ENCODE results near the gene MAB21L1.

The MAB21L1 gene

GRCh38 chr13:35471706-35472322 lies 4.7 kb downstream of the MAB21L1 start:
- ATAC-seq, result peak; percentile 9
- TF ChIP-seq ESRRG (CRISPR knock-in tag; IDR thresholded peaks at IDR 0.05), result no peak
- TF ChIP-seq, protein P1, sequence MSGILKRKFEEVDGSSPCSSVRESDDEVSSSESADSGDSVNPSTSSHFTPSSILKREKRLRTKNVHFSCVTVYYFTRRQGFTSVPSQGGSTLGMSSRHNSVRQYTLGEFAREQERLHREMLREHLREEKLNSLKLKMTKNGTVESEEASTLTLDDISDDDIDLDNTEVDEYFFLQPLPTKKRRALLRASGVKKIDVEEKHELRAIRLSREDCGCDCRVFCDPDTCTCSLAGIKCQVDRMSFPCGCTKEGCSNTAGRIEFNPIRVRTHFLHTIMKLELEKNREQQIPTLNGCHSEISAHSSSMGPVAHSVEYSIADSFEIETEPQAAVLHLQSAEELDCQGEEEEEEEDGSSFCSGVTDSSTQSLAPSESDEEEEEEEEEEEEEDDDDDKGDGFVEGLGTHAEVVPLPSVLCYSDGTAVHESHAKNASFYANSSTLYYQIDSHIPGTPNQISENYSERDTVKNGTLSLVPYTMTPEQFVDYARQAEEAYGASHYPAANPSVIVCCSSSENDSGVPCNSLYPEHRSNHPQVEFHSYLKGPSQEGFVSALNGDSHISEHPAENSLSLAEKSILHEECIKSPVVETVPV (CRISPR knock-in tag; IDR thresholded peaks at IDR 0.05), result peak; percentile 4; the same call in 1 of the 2 replicates

GRCh38 chr13:35470671-35471661 lies 5.5 kb downstream of the MAB21L1 start:
- peak; percentile 61 for ATAC-seq
- TF ChIP-seq ESRRG (CRISPR knock-in tag; IDR thresholded peaks at IDR 0.05), result 0 out of 2 replicates have a peak, but pooled peaks have one; percentile 12
- TF ChIP-seq BACH2 (CRISPR knock-in tag; IDR thresholded peaks at IDR 0.05; ENCODE audit: borderline replicate concordance), result no peak
- TF ChIP-seq SNAI2 (CRISPR knock-in tag; IDR thresholded peaks at IDR 0.05), result 0 out of 2 replicates have a peak, but pooled peaks have one; percentile 36
- TF ChIP-seq TSHZ2 (CRISPR knock-in tag; IDR thresholded peaks at IDR 0.05), result no peak
- TF ChIP-seq, protein P2, sequence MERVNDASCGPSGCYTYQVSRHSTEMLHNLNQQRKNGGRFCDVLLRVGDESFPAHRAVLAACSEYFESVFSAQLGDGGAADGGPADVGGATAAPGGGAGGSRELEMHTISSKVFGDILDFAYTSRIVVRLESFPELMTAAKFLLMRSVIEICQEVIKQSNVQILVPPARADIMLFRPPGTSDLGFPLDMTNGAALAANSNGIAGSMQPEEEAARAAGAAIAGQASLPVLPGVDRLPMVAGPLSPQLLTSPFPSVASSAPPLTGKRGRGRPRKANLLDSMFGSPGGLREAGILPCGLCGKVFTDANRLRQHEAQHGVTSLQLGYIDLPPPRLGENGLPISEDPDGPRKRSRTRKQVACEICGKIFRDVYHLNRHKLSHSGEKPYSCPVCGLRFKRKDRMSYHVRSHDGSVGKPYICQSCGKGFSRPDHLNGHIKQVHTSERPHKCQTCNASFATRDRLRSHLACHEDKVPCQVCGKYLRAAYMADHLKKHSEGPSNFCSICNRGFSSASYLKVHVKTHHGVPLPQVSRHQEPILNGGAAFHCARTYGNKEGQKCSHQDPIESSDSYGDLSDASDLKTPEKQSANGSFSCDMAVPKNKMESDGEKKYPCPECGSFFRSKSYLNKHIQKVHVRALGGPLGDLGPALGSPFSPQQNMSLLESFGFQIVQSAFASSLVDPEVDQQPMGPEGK (CRISPR knock-in tag; IDR thresholded peaks at IDR 0.05; ENCODE audit: borderline replicate concordance), result no peak; the same call in 1 of the 2 replicates
- 0 out of 2 replicates have a peak, but pooled peaks have one; percentile 35 for TF ChIP-seq TCF4 (CRISPR knock-in tag; IDR thresholded peaks at IDR 0.05; ENCODE audit: borderline replicate concordance)
- TF ChIP-seq ZFP3 (CRISPR knock-in tag; IDR thresholded peaks at IDR 0.05), result peak; percentile 8; the same call in 1 of the 2 replicates
- TF ChIP-seq ISL1 (CRISPR knock-in tag; IDR thresholded peaks at IDR 0.05), result 0 out of 2 replicates have a peak, but pooled peaks have one; percentile 35
- no peak for TF ChIP-seq OSR1 (CRISPR knock-in tag; IDR thresholded peaks at IDR 0.05)
- peak; percentile 69 for TF ChIP-seq GLIS3 (CRISPR knock-in tag; IDR thresholded peaks at IDR 0.05)

DNA sequence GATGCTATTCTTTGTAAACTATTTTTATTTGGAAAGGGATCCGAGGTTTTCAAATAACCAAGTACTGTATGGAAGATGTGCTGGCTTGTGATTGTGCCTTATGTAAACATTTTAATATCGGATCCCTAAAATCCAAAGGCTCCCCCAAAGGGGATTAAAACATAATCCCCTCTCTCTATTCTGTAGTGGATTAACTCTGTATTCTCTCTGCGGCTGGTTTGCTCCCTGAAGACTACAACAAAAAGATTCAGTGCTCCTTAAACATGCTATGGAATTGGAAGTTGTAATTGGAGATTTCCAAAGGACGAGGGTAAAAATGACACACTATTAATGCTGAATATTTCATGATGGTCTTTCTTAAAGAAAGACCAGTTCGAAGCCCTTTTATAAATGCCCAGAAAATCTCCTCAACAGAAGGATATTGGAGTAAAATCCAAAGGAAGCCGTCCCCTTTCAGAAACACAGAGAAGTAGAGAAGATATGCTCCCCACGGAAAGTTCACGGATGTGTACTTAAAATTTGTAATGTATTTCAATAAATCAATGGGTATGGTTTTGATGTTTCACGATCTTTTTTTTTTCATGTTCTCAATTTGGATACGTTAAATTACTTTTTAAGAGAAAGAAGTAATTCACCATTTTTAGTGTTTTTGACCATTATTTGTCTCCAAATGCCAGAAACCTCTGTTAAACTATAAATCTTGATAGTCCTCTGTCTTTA lies 6.5 kb downstream of the MAB21L1 start:
- no peak for ATAC-seq
- no peak for TF ChIP-seq ZFP3 (CRISPR knock-in tag; IDR thresholded peaks at IDR 0.05)

GRCh38 chr13:35468195-35468594 lies 8.3 kb downstream of the MAB21L1 start:
- ATAC-seq, result peak; percentile 10; the same call in 2 of the 3 replicates
- no peak for TF ChIP-seq POU6F1 (CRISPR knock-in tag; IDR thresholded peaks at IDR 0.05; ENCODE audit: borderline replicate concordance, low read depth)
- TF ChIP-seq ISL1 (CRISPR knock-in tag; IDR thresholded peaks at IDR 0.05), result peak; percentile 95
- TF ChIP-seq TSHZ2 (CRISPR knock-in tag; IDR thresholded peaks at IDR 0.05), result peak; percentile 66; the same call in 1 of the 2 replicates
- TF ChIP-seq GLIS3 (CRISPR knock-in tag; IDR thresholded peaks at IDR 0.05), result 0 out of 2 replicates have a peak, but pooled peaks have one; percentile 22
- no peak for TF ChIP-seq TOX (CRISPR knock-in tag; IDR thresholded peaks at IDR 0.05; ENCODE audit: borderline replicate concordance)
- TF ChIP-seq ZNF70 (CRISPR knock-in tag; IDR thresholded peaks at IDR 0.05), result no peak
- TF ChIP-seq ARNTL (CRISPR knock-in tag; IDR thresholded peaks at IDR 0.05; ENCODE audit: borderline replicate concordance, low read depth), result no peak
- no peak for TF ChIP-seq SNAI2 (CRISPR knock-in tag; IDR thresholded peaks at IDR 0.05)
- TF ChIP-seq, protein P1 (CRISPR knock-in tag; IDR thresholded peaks at IDR 0.05), result no peak
- TF ChIP-seq ZNF8 (CRISPR knock-in tag; IDR thresholded peaks at IDR 0.05), result 0 out of 2 replicates have a peak, but pooled peaks have one; percentile 16
- no peak for TF ChIP-seq ZNF565 (CRISPR knock-in tag; conservative IDR thresholded peaks at IDR 0.05; ENCODE audit: low read depth)
- 0 out of 2 replicates have a peak, but pooled peaks have one; percentile 24 for TF ChIP-seq ESRRG (CRISPR knock-in tag; IDR thresholded peaks at IDR 0.05)
- 0 out of 2 replicates have a peak, but pooled peaks have one; percentile 28 for TF ChIP-seq TCF4 (CRISPR knock-in tag; IDR thresholded peaks at IDR 0.05; ENCODE audit: borderline replicate concordance)

Data from SK-N-SH treated with all-trans-retinoic acid at 6 μM for 48 hours (cell line).